Stimulated activated CD8-positive, alpha-beta memory T cell treated with anti-CD3 and anti-CD28 coated beads, Interleukin-7, amount 100 ng/mL, for 1 hour (primary cell): ENCODE results near the gene COL16A1.

Experiments
- DNase-seq, 2 donors: peaks; one replicate each; pipeline ENCODE4 v3.0.0-alpha.2; 2020; ENCODE audit warnings: low read depth in 2 of 2

Gene COL16A1

GRCh38 chr1:31706384-31707058, 2.7 kb upstream of the COL16A1 start:
- DNase-seq, result no peak

- DNase-seq, result peak; percentile 31 to 41
These were observed 1.5 kb upstream of the COL16A1 start for GRCh38 chr1:31705080-31705866.

GRCh38 chr1:31704271-31705079, 658 bp upstream of the COL16A1 start:
- no peak for DNase-seq

GRCh38 chr1:31702836-31703404, 897 bp downstream of the COL16A1 start:
- DNase-seq, result no peak

- DNase-seq, result no peak
These were observed 2.6 kb downstream of the COL16A1 start for GRCh38 chr1:31701091-31701736.

GRCh38 chr1:31700468-31701090, 3.2 kb downstream of the COL16A1 start:
- no peak for DNase-seq

GRCh38 chr1:31699341-31699891, 4.4 kb downstream of the COL16A1 start:
- no peak for DNase-seq

GRCh38 chr1:31697369-31697984, 6.3 kb downstream of the COL16A1 start:
- DNase-seq, result no peak

- DNase-seq, result no peak
These were observed 7.6 kb downstream of the COL16A1 start for GRCh38 chr1:31696242-31696641.

GRCh38 chr1:31695327-31695726, 8.5 kb downstream of the COL16A1 start:
- DNase-seq, result no peak

- no peak for DNase-seq
These were observed 8.9 kb downstream of the COL16A1 start for GRCh38 chr1:31694964-31695313.

GRCh38 chr1:31694069-31694963, 9.5 kb downstream of the COL16A1 start:
- DNase-seq, result no peak

GRCh38 chr1:31693231-31693630, 10.6 kb downstream of the COL16A1 start:
- DNase-seq, result no peak

GRCh38 chr1:31691951-31692350, 11.9 kb downstream of the COL16A1 start:
- no peak for DNase-seq

- DNase-seq, result no peak
These were observed 12.4 kb downstream of the COL16A1 start for GRCh38 chr1:31691446-31691845.

GRCh38 chr1:31690921-31691320, 12.9 kb downstream of the COL16A1 start:
- no peak for DNase-seq

- DNase-seq, result no peak
These were observed 14.0 kb downstream of the COL16A1 start for GRCh38 chr1:31689854-31690253.

GRCh38 chr1:31689379-31689778, 14.4 kb downstream of the COL16A1 start:
- no peak for DNase-seq

- no peak for DNase-seq
These were observed 15.4 kb downstream of the COL16A1 start for GRCh38 chr1:31688233-31688918.
